WI38 (cell line): Measurements from ENCODE around the gene SH3BGR.

Experiments used
- H3K4me3 ChIP-seq: 2 replicates; pipeline ENCODE4 v1.5.1; 2011; ENCODE audit warnings: low read depth, mild to moderate bottlenecking, control low read depth, low read length
- TF ChIP-seq, protein P1 (sequence below): IDR thresholded peaks from 2 replicates; pipeline ENCODE4 v1.5.1; 2012; ENCODE audit warnings: low read depth, mild to moderate bottlenecking, control low read depth, low read length

Gene SH3BGR

GRCh38 chr21:39430954-39431353, 20.8 kb upstream of the SH3BGR start:
- TF ChIP-seq, protein P1, sequence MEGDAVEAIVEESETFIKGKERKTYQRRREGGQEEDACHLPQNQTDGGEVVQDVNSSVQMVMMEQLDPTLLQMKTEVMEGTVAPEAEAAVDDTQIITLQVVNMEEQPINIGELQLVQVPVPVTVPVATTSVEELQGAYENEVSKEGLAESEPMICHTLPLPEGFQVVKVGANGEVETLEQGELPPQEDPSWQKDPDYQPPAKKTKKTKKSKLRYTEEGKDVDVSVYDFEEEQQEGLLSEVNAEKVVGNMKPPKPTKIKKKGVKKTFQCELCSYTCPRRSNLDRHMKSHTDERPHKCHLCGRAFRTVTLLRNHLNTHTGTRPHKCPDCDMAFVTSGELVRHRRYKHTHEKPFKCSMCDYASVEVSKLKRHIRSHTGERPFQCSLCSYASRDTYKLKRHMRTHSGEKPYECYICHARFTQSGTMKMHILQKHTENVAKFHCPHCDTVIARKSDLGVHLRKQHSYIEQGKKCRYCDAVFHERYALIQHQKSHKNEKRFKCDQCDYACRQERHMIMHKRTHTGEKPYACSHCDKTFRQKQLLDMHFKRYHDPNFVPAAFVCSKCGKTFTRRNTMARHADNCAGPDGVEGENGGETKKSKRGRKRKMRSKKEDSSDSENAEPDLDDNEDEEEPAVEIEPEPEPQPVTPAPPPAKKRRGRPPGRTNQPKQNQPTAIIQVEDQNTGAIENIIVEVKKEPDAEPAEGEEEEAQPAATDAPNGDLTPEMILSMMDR: no peak
- no peak overlapping the region for H3K4me3 ChIP-seq

- no peak overlapping the region for H3K4me3 ChIP-seq
- TF ChIP-seq, protein P1: no peak
Observed at GRCh38 chr21:39434950-39435349, 16.8 kb upstream of the SH3BGR start.

- H3K4me3 ChIP-seq: no peak overlapping the region
- TF ChIP-seq, protein P1: no peak
Observed at GRCh38 chr21:39439232-39439631, 12.5 kb upstream of the SH3BGR start.

- H3K4me3 ChIP-seq: no peak overlapping the region
- TF ChIP-seq, protein P1: peak; percentile 83
Observed at GRCh38 chr21:39441502-39442475, 10.0 kb upstream of the SH3BGR start.

- peak overlapping the region; percentile 81 for H3K4me3 ChIP-seq
Observed at GRCh38 chr21:39444421-39445180, 7.2 kb upstream of the SH3BGR start.

GRCh38 chr21:39445321-39446269, 6.2 kb upstream of the SH3BGR start, which contains the start of gene LCA5L:
Gene LCA5L, minus strand, starts transcription at chr21:39445778. Its CDS starts 17,285 bp downstream, at chr21:39428493.
- peak within 1 kb of the TSS; percentile 81 for H3K4me3 ChIP-seq
- TF ChIP-seq, protein P1: no peak

More at GRCh38 chr21:39444421-39445180, 7.2 kb upstream of the SH3BGR start:
- TF ChIP-seq, protein P1: no peak
